Ovary (tissue), 3 donors: ENCODE results near the gene MST1.

Experiments
- EP300 ChIP-seq: sonication (generic); formaldehyde crosslinking; IDR thresholded peaks from one replicate; pipeline ENCODE4 v1.6.1; 2017; ENCODE audit warnings: antibody characterized with exemption
- POLR2A ChIP-seq: fragments of 450-650 bp; IDR thresholded peaks from one replicate; pipeline ENCODE4 v1.6.1; 2017; ENCODE audit warnings: antibody characterized with exemption, mild to moderate bottlenecking, moderate library complexity
- TF ChIP-seq, protein P1 (sequence below), 3 donors: fragments of 450-650 bp in 2 of 3; fragments of 200-600 bp in 1 of 3; IDR thresholded peaks; one replicate each; pipeline versions ENCODE4 v1.5.1 to v1.8.0; 2016 to 2022; ENCODE audit warnings: antibody characterized with exemption in 3 of 3, mild to moderate bottlenecking in 1 of 3
- donor health status: DM: no; HTN: no; CAD: no.

DNA sequence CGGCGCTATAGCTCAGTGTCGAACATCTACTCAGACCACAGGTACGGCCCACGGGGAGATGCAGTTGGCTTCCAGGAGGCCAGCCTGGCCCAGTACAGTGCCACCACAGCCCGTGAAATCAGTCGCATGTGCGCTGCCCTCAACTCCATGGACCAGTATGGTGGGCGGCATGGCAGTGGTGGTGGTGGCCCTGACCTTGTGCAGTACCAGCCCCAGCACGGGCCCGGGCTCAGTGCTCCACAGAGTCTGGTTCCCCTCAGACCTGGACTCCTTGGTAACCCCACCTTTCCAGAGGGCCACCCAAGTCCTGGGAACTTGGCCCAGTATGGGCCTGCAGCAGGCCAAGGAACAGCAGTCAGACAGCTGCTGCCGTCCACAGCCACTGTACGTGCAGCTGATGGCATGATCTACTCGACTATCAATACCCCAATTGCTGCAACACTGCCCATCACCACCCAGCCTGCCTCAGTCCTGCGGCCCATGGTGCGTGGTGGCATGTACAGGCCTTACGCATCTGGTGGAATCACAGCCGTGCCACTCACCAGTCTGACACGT lies 33.5 kb downstream of the MST1 start:
- TF ChIP-seq, protein P1, sequence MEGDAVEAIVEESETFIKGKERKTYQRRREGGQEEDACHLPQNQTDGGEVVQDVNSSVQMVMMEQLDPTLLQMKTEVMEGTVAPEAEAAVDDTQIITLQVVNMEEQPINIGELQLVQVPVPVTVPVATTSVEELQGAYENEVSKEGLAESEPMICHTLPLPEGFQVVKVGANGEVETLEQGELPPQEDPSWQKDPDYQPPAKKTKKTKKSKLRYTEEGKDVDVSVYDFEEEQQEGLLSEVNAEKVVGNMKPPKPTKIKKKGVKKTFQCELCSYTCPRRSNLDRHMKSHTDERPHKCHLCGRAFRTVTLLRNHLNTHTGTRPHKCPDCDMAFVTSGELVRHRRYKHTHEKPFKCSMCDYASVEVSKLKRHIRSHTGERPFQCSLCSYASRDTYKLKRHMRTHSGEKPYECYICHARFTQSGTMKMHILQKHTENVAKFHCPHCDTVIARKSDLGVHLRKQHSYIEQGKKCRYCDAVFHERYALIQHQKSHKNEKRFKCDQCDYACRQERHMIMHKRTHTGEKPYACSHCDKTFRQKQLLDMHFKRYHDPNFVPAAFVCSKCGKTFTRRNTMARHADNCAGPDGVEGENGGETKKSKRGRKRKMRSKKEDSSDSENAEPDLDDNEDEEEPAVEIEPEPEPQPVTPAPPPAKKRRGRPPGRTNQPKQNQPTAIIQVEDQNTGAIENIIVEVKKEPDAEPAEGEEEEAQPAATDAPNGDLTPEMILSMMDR (IDR thresholded peaks at IDR 0.05), result no peak
- TF ChIP-seq POLR2A (no peak), EP300 (no peak)
